ENCODE results near the gene CAGE1.
"Not testable (repeated sequence)": the region's sequence is repeated elsewhere in the genome, so short reads cannot be mapped to it uniquely, and the experiment has no call there.

The CAGE1 gene

DNA sequence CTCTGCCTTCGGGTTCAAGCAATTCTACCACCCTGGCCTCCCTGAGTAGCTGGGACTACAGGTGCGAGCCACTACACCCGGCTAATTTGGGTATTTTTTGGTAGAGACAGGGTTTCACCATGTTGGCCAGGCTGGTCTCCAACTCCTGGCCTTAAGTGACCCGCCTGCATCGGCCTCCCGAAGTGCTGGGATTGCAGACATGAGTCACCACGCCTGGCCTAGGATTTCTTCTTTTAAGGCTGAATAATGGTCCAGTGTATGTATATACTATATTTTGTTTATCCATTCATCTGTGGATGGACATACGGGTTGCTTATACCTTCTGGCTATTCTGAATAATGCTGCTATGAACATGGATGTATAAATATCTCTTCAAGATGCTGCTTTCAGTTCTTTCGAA lies 17.2 kb upstream of the CAGE1 start:
- no peak for DNase-seq

DNA sequence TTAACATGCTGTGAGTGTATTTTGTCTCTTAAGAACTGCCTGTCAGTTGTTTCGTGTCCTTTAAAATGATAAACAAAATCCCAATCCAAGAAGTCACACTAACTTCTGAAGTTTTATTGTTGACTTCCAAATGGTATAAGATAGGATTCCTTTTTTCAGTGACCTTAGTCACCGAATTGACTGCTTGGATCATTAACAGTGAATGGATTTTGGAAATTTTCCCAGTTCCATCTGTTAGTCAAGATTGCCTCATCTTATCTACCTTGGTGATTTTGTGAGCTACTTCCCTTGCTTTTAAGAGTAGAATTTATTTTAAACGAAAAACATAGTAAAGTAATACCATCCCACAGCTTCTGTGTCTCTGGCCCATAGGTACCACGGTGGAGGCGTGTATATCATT lies 15.0 kb upstream of the CAGE1 start:
- no peak for DNase-seq

DNA sequence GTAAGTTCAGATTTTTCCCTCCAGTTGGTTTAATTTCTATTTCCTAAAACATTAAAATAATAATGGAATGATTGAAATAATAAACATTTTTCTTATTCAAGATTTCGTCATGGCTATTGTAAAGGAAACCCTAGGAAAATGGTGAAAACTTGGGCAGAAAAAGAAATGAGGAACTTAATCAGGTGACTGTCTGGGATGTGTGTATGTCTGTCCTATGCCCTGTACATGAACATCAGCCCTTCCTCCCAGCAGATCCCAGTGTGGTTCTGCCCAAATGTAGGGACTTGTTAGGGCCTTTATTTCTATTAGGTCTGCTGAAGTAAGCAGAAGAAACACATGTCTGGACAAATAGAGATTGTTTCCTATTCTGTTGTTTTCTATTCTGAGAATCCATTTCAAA lies 13.2 kb upstream of the CAGE1 start:
- DNase-seq: peak; percentile 47 to 61 (median 50)

DNA sequence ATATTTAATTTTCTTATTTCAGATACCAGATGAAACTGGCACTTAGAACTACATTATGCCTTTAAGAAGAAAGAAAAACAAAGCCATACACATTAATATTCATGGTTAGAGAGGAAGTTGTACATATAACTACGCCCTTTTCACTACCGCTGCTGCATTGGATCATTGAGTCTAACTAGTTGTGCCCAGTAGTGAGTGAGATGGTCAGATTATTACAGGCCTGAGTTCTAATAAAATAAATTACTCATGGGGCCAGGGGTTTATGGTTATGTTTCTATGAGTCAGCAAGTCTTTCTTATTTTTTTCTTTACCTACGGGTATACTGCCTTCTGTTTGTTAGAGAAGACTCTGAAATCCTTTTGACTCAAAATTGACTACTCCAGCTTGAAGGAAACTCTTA lies 11.5 kb upstream of the CAGE1 start:
- no peak for DNase-seq

DNA sequence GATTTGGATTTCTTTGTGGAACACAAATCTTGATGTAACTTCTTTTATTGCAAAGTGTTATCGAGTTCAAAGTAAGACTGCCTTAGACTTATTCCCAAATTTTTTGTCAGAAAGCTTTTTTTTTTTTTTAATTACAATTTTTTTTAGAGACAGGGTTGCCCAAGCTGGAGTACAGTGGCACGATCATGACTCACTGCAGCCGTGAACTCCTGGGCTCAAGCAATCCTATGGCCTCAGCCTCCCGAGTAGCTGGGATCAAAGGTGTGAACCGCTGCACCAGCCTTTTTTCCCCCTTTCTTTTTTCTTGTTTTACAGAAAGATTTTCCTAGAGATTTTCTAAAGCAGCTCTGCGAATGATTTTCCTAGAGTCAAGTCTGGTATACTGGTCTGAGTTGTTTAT lies 2.9 kb upstream of the CAGE1 start:
- DNase-seq: no peak

DNA sequence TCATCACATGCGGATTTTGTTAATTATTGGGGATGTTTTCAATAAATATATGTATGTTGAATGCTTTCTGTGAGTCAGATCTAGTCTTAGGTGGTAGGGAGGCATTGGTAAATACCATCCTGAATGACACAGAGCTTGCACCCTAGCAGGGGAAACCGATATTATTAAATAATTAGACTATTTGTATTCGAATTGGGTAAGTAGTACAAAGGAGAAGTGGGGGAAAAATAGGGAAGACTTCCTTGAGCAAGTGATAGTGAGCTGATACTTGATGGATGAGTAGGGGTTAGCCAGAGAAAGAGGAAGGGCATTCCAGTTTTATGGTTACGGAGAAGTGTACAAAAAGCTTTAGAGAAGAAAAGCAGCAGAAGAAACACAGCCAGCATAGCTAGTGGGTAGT lies 1.6 kb upstream of the CAGE1 start:
- peak; percentile 40 to 75 (median 63) for DNase-seq

DNA sequence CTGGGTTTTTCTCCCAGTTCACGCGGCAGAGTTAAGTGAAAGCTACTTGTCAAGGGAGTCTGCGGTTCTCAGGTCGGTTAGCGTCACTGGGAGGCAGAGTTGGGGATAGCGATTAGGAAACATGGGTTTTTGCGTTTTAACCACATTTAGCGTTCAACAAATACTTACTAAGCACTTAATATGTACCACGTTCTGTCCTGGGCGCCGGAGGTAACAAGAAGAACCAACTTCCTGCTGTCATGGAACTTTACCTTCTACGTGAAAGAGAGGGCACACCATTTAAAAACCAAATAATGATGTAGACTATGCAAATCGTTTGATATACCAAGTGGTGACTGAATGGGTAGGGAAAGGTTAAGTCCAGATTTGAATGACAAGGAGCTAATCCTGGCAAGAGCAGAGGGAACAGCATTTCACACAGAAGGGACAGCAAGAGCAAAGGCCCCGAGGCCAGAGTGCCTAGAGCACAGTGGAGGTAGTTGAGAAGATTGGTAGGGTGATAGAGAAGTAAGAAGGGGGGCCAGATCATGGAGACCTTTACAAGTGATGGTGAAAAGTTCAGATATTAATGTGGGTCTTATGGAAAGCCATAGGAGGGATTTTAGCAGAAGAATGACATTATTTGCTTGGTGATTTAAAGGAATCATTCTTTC lies 810 bp upstream of the CAGE1 start:
- peak in 1 of 3 donors; percentile 20 for DNase-seq

DNA sequence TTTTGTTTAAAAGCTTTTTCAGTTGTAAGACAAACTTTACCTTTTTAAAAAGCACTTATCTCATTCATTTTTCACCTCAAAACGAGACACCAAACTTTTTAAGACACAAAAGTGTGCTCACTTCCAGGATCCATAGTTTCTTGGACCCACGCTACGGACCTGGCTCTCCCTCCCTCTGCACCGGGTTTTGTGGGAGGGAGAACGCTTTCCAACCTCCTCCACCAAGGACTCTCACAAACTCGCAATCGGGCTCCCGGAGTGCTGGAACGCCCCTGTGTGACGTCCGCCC lies 436 bp downstream of the CAGE1 start:
- DNase-seq: peak in 2 of 3 donors; percentile 75 to 86

DNA sequence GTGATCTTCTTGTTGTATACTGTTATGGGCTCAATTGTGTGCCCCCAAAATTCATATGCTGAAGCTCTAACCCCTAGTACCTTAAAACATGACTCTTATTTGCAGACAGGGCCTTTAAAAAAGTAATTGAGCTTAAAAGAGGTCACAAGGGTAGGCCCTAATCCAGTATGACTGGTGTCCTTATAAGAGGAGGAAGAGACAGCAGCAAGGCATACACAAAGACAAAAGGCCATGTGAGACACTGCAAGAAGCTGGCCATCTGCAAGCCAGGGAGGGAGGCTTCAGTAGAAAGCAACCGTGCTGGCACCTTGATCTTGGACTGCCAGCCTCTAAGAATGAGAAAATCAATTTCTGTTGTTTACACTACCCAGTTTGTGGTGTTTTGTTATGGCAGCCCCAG lies 8.4 kb downstream of the CAGE1 start:
- no peak for DNase-seq

DNA sequence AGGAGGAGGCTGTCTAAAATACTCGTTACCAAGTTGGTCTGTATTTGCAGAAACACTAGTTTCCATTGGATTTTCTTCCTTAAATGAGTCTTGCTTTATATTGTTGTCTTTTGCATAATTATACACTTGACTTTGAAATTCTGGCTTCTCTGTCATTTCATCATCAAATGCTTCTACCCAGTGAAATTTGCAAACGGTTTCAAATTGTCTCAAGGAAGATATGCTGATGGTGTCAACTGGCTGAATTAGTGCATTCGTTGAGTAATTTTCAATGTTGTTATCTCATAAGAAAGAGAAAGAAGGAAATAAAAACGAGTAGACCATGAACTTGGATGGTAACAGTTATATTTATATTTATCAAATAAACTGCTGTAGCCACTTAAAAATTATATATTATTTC lies 10.8 kb downstream of the CAGE1 start:
- peak in 1 of 3 donors; percentile 19 for DNase-seq

DNA sequence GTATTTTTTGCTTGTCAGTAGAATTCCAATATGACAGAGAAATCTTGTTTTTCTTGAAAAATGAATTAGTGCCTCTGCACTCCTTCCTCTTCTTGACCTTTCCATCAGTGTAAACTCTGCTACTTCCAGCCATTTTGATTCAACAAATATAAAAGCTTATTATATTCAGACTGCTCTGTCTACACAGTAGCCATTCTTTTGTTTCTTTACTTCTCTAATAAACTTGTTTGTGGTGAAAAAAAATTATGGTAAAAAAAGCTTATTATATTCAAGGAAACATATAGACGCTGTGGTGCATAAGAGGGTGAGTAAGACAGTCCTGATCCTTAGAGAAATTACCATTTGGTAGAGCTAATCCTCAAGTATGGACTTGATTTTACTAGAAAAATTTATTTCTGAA lies 11.6 kb downstream of the CAGE1 start:
- DNase-seq: no peak

DNA sequence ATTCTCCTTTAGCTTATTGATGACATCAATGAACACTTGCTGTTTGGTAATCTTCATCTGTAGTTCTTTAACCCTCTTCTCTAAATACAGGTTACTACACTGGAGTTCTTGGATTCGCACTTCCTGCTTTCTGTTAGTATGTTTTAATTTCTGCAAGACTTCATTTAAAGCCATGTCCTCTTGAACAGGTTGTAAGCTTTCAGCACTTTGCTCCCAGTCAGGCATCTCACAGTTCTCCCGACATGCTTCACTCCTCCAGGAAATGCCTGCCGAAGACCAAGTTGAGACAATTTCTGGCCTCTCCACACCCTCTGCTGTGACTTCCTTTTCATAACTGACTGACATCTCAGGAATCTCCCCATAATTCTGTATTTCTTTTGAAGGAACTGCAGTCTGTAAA lies 15.8 kb downstream of the CAGE1 start:
- DNase-seq: peak in 2 of 3 donors; percentile 17 to 26

DNA sequence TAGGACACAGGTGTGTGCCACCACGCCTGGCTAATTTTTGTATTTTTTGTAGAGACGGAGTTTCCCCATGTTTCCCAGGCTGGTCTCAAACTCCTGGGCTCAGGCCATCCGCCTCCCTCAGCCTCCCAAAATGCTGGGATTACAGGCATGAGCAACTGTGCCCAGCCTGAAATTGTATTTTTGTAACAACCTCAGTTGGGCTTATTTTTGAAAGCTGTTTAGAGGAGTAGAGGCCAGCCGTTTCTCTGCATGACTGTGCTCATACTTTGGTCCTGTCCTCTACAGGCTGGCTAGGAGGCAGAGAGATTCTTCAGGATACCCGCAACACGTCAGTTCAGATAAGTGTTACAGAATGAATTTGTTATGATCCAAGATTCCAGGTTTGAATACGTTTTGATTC lies 22.1 kb downstream of the CAGE1 start:
- no peak for DNase-seq

DNA sequence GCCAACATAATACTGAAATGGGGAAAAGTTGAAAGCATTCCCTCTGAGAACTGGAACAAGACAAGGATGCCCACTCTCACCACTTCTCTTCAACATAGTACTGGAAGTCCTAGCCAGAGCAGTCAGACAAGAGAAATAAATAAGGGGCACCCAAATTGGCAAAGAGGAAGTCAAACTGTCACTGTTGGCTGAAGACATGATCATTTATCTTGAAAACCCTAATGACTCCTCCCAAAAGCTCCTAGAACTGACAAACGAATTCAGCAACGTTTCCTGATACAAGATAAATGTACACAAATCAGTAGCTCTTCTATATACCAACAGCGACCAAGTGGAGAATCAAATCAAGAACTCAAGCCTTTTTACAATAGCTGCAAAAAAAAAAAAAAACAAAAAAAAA lies 37.6 kb downstream of the CAGE1 start:
- not testable (repeated sequence) for DNase-seq

DNA sequence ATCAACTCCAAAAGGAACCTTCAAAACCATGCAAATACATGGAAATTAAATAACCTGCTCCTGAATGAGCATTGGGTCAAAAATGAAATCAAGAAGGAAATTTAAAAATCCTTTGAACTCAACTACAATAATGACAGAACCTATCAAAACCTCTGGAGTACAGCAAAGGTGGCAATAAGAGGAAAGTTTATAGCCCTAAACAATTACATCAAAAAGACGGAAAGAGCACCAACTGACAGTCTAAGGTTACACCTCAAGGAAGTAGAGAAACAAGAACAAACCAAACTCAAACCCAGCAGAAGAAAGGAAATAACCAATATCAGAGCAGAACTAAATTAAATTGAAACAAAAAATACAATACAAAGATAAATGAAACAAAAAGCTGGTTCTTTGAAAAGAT lies 39.0 kb downstream of the CAGE1 start:
- DNase-seq: not testable (repeated sequence)

DNA sequence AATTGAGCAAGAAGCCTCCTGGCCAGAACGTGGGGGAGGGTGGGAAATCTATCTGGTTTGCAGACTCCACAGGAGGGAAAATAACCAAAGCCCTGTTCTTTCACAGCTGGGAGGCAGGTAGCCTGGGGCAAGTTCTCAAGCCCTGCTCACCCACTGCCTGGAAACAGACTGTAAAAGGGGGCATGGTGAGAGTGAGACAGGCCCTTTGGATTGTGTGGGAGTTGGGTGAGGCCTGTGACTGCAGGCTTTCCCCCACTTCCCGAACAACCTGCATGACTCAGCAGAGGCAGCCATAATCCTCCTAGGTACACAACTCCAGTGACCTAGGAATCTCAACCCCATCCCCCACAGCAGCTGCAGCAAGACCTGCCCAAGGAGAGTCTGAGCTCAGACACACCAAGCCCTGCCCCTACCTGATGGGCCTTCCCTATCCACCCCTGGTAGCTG lies 42.0 kb downstream of the CAGE1 start:
- not testable (repeated sequence) for DNase-seq

DNA sequence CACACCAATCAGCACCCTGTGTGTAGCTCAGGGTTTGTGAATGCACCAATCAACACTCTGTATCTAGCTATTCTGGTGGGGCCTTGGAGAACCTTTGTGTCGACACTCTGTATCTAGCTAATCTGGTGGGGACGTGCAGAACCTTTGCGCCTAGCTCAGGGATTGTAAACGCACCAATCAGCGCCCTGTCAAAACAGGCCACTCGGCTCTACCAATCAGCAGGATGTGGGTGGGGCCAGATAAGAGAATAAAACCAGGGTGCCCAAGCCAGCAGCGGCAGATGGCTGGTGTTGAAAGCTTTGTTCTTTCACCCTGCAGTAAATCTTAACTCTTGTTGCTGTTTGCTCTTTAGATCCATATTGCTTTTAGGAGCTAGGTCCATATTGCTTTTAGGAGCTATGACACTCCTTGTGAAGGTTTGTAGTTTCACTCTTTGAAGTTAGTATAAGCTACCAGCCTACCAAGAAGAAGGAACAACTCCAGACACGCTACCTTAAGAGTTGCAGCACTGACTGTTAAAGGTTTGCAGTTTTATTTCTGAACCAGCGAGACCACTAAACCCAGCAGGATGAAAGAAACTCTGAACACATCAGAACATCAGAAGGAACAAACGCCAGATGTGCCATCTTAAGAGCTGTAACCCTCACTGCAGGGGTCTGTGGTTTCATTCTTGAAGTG lies 44.6 kb downstream of the CAGE1 start:
- DNase-seq: not testable (repeated sequence)

DNA sequence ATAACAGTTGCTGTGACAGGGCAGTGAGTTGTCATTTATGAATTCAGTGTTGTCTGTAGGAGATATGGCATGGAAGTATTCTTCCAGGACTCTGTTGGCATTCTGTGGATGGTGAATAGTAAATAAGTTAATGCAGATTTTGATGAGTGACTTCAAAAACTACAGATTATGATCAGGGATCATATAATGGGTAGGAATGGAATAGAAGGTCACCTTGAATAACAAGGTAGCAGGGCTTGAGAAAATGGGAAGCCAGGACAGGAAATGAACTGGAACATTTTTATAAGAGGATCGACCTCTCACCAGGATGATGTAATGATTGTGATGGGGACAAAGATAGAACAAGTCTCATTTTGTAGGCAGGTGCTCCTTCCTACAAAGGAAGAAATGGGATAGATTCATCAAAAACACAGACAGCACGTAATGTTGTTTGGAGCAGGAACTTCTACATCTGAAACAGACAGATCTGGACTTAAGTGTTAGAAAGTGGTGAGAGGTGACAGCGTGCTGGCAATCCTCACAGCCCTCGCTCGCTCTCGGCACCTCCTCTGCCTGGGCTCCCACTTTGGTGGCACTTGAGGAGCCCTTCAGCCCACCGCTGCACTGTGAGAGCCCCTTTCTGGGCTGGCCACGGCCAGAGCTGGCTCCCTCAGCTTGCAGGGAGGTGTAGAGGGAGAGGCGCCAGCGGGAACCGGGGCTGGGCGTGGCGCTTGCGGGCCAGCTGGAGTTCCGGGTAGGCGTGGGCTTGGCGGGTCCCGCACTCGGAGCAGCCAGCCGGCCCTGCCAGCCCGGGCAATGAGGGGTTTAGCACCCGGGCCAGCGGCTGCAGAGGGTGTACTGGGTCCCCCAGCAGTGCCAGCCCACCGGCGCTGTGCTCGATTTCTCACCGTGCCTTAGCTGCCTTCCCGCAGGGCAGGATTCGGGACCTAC lies 45.7 kb downstream of the CAGE1 start:
- no peak for DNase-seq

DNA sequence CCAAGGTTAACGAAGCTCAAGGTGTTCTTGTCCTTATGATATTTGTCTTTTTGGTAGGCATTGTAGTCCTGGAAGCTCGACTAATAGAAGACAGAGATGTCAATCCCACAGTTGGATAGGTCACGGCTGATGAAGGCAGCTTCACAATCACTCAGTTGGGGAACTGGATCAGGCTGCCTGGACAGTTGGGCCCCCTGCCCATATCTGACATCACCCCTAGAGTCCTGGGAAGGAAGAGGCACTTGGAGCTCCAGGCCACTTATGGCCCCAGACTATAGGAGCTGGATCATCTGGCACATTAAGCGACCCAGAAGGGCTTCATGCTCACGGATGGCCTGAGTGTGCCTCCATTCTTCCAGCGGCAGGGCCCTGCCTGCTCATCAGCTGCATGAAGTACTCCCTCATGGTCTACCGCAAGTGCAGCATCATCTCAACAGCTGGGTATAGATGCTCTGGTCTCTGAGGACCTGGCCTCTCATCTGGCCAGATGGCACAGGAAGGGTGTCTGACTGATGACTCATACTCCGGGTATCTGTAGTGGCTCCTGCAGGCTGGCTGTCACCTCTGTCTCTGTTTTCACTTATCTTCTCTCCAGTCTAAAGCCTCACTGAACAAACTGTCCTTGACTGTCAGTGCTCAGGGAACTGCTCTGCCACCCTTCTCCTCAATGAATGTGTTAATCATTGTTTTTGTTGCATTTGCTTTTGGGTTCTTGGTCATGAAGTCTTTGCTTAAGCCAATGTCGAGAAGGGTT lies 47.4 kb downstream of the CAGE1 start:
- DNase-seq: no peak

DNA sequence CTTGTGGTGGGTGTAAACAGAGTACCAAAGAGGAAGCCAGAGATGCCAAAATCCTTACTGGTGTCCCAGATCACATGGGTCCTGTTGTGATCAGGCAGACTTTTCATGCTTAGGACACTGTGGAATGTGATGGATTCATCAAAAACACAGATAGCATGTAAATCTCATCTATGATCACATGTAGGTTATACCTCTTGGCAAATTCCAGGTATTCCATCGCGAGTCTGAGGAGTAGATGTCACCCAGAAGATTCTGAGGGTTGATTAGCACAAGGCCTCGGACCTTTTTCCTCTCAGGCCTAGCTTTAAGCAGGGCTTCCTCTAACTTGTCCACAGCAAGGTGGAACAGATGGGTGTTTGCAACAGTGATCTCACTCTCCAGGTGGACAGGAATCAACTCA lies 48.3 kb downstream of the CAGE1 start:
- DNase-seq: no peak

DNA sequence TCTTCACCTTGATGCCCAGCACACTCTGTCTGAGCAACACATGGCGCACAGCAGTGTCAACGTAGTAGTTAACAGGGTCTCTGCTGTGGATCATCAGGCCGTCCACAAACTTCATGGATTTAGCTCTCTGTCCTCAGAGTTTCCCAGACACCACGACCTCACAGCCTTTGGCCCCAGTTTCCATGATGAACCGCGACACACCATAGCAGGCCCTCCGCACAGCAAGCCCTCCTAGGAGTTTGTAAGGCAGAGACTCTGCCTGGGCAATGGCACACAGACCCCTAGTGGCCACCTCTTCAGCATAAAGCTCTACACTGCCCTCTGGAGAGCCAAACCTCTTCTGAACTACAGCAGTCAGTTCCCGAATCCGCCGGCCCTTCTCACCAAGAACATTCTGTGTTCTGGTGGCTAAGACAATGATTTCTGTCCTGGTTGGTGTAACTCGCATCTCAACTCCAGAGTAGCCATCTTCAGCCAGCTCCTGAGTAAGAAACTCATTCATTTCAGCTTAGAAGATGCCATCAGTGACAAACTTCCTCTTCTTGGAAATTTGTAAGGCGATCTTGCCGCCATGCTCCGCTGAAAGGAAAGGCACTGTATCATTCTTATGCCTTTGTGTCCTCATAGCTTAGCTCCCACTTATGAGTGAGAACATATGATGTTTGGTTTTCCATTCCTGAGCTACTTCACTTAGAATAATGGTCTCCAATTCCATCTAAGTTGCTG lies 50.4 kb downstream of the CAGE1 start:
- DNase-seq: peak; percentile 68 to 74 (median 74)

DNA sequence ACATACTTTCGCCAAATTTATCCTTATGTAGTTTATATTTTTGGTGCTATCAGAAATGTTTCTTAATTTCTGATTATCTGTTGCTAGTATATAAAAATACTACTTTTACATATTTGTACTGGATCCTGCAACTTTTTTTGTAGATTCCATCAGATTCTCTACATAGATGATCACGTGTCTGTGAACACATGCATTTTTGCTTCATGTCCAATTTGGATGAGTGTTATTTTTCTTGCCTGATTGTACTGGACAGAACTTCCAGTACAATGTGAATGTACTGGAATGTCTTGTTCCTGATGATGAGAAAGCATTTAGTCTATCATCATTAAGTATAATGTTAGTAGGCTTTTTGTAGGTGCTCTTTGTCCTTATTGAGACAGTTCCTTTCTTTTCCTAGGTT lies 51.5 kb downstream of the CAGE1 start:
- no peak for DNase-seq
